Measurements from ENCODE around the gene RNF213. TPM values are rescaled to one million over a fixed set of nuclear protein-coding genes. Genes with fewer than 3 reads are reported as not detected.

RNF213 gene
- total RNA-seq, 1 donor from 2014 or later = 110 TPM

DNA sequence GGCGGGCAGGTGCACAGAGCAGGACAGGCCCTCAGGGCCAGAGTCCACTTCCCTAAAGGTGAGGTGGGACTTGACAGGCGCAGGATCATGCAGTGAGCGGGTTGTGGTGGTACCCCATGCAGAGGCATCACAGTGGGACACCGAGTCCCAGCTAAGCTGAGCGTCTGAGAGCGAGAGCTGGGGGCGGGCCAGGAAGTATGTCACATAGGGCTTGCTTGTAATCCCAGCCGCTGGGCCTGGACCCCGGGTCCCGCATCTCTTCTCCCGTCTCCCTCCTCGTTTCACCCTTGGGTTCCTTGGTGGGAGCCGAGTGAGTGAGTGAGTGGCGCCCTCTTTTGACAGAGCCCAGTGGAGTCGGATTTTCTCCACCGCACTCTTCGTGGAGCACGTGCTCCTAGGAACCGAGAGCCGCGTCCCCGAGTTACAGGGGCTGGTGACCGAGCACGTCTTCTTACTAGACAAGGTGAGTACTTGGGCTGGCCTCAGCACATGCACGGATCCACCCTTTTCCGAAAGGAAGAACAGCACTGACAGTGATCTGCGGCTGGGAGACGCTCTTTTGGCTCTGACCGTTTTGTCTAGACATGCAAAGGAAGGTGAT is 103.5 kb downstream of the RNF213 start:
- no peak overlapping the region for H3K4me3 Mint-ChIP-seq (ENCODE audit: unreplicated experiment)
- peaks cover 47% of the 10 kb centered on the region for H3K36me3 Mint-ChIP-seq (ENCODE audit: low read depth, unreplicated experiment)
- DNase-seq (ENCODE audit: low spot score) = no peak
- no peak overlapping the region for H3K27ac Mint-ChIP-seq (ENCODE audit: unreplicated experiment)
- H3K27me3 Mint-ChIP-seq (ENCODE audit: unreplicated experiment) = peaks cover 10% of the 10 kb centered on the region
- no peaks in the 10 kb centered on the region for H3K4me1 Mint-ChIP-seq (ENCODE audit: unreplicated experiment)
- no peaks in the 10 kb centered on the region for H3K9me3 Mint-ChIP-seq (ENCODE audit: unreplicated experiment)
- TF ChIP-seq, protein P1, sequence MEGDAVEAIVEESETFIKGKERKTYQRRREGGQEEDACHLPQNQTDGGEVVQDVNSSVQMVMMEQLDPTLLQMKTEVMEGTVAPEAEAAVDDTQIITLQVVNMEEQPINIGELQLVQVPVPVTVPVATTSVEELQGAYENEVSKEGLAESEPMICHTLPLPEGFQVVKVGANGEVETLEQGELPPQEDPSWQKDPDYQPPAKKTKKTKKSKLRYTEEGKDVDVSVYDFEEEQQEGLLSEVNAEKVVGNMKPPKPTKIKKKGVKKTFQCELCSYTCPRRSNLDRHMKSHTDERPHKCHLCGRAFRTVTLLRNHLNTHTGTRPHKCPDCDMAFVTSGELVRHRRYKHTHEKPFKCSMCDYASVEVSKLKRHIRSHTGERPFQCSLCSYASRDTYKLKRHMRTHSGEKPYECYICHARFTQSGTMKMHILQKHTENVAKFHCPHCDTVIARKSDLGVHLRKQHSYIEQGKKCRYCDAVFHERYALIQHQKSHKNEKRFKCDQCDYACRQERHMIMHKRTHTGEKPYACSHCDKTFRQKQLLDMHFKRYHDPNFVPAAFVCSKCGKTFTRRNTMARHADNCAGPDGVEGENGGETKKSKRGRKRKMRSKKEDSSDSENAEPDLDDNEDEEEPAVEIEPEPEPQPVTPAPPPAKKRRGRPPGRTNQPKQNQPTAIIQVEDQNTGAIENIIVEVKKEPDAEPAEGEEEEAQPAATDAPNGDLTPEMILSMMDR (IDR thresholded peaks at IDR 0.05; ENCODE audit: unreplicated experiment) = peak; percentile 18

DNA sequence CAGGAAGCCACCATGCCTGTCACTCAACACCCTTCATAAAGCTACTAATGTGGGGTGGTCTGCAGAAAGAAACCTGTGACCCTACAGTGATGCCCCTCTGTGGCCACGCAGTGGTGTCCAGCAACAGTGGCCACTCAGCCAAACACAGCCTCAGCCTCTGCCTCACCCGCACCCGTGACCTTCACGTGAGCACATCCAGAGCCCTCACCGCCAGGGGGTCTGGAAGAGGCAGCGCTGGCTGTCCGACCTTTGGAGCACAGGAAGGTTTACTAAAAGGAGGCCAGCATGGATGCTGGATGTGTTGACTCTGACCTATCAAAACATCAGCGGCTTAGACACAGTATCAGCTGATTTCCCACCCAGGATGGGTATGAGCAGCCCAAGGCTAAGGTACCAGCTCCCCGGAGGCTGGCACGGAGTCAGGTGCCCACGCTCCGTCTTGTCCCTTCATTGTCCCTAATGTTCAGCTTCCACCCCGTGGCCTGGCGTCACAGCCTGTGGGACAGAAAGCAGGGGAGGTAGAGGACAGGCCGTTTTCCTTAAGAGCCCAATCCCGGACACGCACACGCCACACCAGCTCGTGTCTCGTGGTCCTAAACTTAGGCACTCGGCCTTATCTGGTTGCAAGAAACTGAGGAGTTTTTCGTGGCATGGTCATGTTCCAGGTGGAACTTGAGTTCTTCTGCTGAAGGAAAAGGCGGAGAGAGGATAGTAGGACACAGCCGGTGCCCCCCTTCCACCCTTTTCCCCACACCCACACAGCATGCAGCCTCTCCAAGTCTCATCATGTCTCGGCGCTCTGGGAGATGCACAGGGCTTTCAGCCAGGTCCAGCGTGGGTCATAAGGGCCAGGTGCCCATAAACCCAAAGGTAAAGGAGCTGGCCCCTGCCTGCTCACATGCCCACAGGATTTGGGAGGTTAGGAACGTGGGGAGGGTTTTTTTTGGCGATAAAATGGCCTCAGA is 104.6 kb downstream of the RNF213 start:
- H3K36me3 Mint-ChIP-seq (ENCODE audit: low read depth, unreplicated experiment) = peaks cover 46% of the 10 kb centered on the region
- no peak overlapping the region for H3K27ac Mint-ChIP-seq (ENCODE audit: unreplicated experiment)
- TF ChIP-seq, protein P1 (IDR thresholded peaks at IDR 0.05; ENCODE audit: unreplicated experiment) = no peak
- peaks cover 8% of the 10 kb centered on the region for H3K27me3 Mint-ChIP-seq (ENCODE audit: unreplicated experiment)
- DNase-seq (ENCODE audit: low spot score) = no peak
- no peaks in the 10 kb centered on the region for H3K4me1 Mint-ChIP-seq (ENCODE audit: unreplicated experiment)
- H3K4me3 Mint-ChIP-seq (ENCODE audit: unreplicated experiment) = no peak overlapping the region
- H3K9me3 Mint-ChIP-seq (ENCODE audit: unreplicated experiment) = no peaks in the 10 kb centered on the region

DNA sequence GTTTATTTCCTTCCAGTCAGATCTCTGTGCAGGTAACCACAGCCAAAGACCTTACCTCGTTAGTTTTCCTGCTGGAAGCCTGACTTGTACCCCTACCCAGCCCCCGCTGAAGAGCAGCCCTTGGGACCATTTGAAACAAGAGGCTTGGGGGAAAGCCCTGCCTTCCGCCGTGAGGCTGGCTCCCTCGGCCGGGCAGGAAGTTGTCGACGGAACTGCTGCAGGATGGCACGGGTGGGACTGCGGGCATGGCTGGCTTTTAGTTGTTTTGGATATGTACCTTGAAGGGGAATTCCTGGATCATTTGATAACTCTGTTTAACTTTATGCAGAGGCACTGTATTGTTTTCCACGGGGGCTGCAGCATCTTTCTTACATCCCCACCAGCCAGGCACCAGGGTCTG is 105.3 kb downstream of the RNF213 start:
- Mint-ChIP-seq H3K9me3 (ENCODE audit: unreplicated experiment) (no peaks in the 10 kb centered on the region), H3K4me1 (ENCODE audit: unreplicated experiment) (no peaks in the 10 kb centered on the region), H3K36me3 (ENCODE audit: low read depth, unreplicated experiment) (peaks cover 42% of the 10 kb centered on the region), H3K27ac (ENCODE audit: unreplicated experiment) (no peak overlapping the region), H3K4me3 (ENCODE audit: unreplicated experiment) (no peak overlapping the region), H3K27me3 (ENCODE audit: unreplicated experiment) (peaks cover 7% of the 10 kb centered on the region)
- TF ChIP-seq, protein P1 (IDR thresholded peaks at IDR 0.05; ENCODE audit: unreplicated experiment) = no peak
- no peak for DNase-seq (ENCODE audit: low spot score)

DNA sequence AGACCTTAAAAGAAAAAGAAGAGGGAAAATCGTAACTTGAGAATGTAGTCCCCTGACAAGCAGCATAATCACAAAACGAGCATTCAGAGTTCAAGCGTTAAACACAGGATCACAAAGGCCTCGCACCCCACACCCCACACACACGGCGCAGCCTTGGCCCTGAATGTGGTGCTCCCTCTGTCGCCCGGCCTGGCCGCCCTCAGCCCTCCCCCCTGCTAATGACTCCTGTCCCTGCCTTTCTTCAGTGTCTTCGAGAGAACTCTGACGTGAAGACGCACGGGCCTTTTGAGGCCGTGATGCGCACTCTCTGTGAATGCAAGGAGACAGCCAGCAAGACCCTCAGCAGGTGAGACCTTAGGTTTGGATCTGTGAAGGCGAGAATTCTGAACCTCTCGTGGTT is 106.9 kb downstream of the RNF213 start:
- DNase-seq (ENCODE audit: low spot score) = no peak
- H3K9me3 Mint-ChIP-seq (ENCODE audit: unreplicated experiment) = no peaks in the 10 kb centered on the region
- H3K27ac Mint-ChIP-seq (ENCODE audit: unreplicated experiment) = no peak overlapping the region
- peaks cover 7% of the 10 kb centered on the region for H3K27me3 Mint-ChIP-seq (ENCODE audit: unreplicated experiment)
- H3K4me3 Mint-ChIP-seq (ENCODE audit: unreplicated experiment) = no peak overlapping the region
- no peaks in the 10 kb centered on the region for H3K4me1 Mint-ChIP-seq (ENCODE audit: unreplicated experiment)
- H3K36me3 Mint-ChIP-seq (ENCODE audit: low read depth, unreplicated experiment) = peaks cover 31% of the 10 kb centered on the region
- TF ChIP-seq, protein P1 (IDR thresholded peaks at IDR 0.05; ENCODE audit: unreplicated experiment) = no peak

DNA sequence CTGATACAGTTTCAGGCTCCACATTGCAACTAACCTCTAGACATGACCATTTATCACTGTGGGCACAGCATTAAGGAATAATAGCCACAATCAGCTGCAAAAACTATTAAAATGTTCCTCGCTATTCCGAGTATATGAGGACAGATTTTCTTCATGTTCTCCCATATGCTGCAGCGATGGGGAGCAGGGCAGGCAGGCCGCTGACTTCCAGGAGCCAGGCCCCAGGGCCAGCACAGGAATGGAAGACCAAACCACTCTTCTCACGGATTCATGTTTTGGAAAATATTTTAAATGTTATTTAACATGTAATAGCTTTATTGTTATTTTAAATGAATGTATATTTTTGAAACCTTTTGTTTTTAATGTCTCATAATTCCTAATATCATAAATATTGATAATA is 110.5 kb downstream of the RNF213 start:
- Mint-ChIP-seq H3K9me3 (ENCODE audit: unreplicated experiment) (no peaks in the 10 kb centered on the region), H3K4me3 (ENCODE audit: unreplicated experiment) (no peak overlapping the region), H3K4me1 (ENCODE audit: unreplicated experiment) (peaks cover 17% of the 10 kb centered on the region), H3K36me3 (ENCODE audit: low read depth, unreplicated experiment) (peaks cover 43% of the 10 kb centered on the region), H3K27me3 (ENCODE audit: unreplicated experiment) (peaks cover 2% of the 10 kb centered on the region), H3K27ac (ENCODE audit: unreplicated experiment) (no peak overlapping the region)
- DNase-seq (ENCODE audit: low spot score) = no peak
- TF ChIP-seq, protein P1 (IDR thresholded peaks at IDR 0.05; ENCODE audit: unreplicated experiment) = no peak
